ENCODE results near the gene SRC. TPM values are rescaled to one million over a fixed set of nuclear protein-coding genes. Genes with fewer than 3 reads are reported as not detected.
"Not testable (repeated sequence)": the region's sequence is repeated elsewhere in the genome, so short reads cannot be mapped to it uniquely, and the experiment has no call there.

Gene SRC
- total RNA-seq, 1 donor from 2014 or later = 48.6 TPM

- Histone ChIP-seq H3K27me3 (no peaks in the 10 kb centered on the region), H3K36me3 (peaks cover 4 to 11% of the 10 kb centered on the region in 2 donors), H3K27ac (no peak overlapping the region), H3K4me1 (peaks cover 9% of the 10 kb centered on the region), H3K9me3 (no peaks in the 10 kb centered on the region), H3K4me3 (no peak overlapping the region)
- TF ChIP-seq POLR2AphosphoS5 (IDR thresholded peaks at IDR 0.05; ENCODE audit: insufficient read depth in 1 of 2, low read depth in 1 of 2) = no peak
- no peak for TF ChIP-seq CTCF (IDR thresholded peaks at IDR 0.05)
- no peak for TF ChIP-seq POLR2A (IDR thresholded peaks at IDR 0.05)
- DNase-seq (ENCODE audit: extremely low spot score in 2 of 2) = no peak
- intact Hi-C loops (cut with DNase I) = no loop called here
Observed at GRCh38 chr20:37369846-37370245, 23.9 kb downstream of the SRC start.

- intact Hi-C loops (cut with DNase I); DNase-seq (ENCODE audit: extremely low spot score in 2 of 2); H3K27ac ChIP-seq; H3K9me3 ChIP-seq; H3K36me3 ChIP-seq; H3K27me3 ChIP-seq; H3K4me3 ChIP-seq: not testable (repeated sequence)
- peaks cover 11% of the 10 kb centered on the region for H3K4me1 ChIP-seq
Observed at GRCh38 chr20:37371845-37372244, 25.9 kb downstream of the SRC start.

GRCh38 chr20:37372441-37372840, 26.5 kb downstream of the SRC start:
- H3K9me3 ChIP-seq = no peaks in the 10 kb centered on the region
- no peak for DNase-seq (ENCODE audit: extremely low spot score in 2 of 2)
- no peaks in the 10 kb centered on the region for H3K27me3 ChIP-seq
- no peak overlapping the region for H3K27ac ChIP-seq
- intact Hi-C loops (cut with DNase I) = no loop called here
- no peak overlapping the region for H3K4me3 ChIP-seq
- TF ChIP-seq CTCF (IDR thresholded peaks at IDR 0.05) (no peak), POLR2AphosphoS5 (IDR thresholded peaks at IDR 0.05; ENCODE audit: insufficient read depth in 1 of 2, low read depth in 1 of 2) (no peak), POLR2A (IDR thresholded peaks at IDR 0.05) (no peak)
- H3K4me1 ChIP-seq = peaks cover 17% of the 10 kb centered on the region
- H3K36me3 ChIP-seq = peaks cover 0 to 5% of the 10 kb centered on the region in 2 donors

GRCh38 chr20:37373020-37373598, 27.2 kb downstream of the SRC start:
- no peaks in the 10 kb centered on the region for H3K9me3 ChIP-seq
- no peak for DNase-seq (ENCODE audit: extremely low spot score in 2 of 2)
- TF ChIP-seq POLR2A (IDR thresholded peaks at IDR 0.05) (no peak), CTCF (IDR thresholded peaks at IDR 0.05) (no peak), POLR2AphosphoS5 (IDR thresholded peaks at IDR 0.05; ENCODE audit: insufficient read depth in 1 of 2, low read depth in 1 of 2) (no peak)
- intact Hi-C loops (cut with DNase I) = no loop called here
- H3K27ac ChIP-seq = no peak overlapping the region
- peaks cover 17% of the 10 kb centered on the region for H3K4me1 ChIP-seq
- H3K36me3 ChIP-seq = peaks cover 0 to 5% of the 10 kb centered on the region in 2 donors
- H3K27me3 ChIP-seq = no peaks in the 10 kb centered on the region
- no peak overlapping the region for H3K4me3 ChIP-seq

- no peak for DNase-seq (ENCODE audit: extremely low spot score in 2 of 2)
- Histone ChIP-seq H3K4me1 (peaks cover 17% of the 10 kb centered on the region), H3K9me3 (no peaks in the 10 kb centered on the region), H3K27me3 (no peaks in the 10 kb centered on the region), H3K27ac (no peak overlapping the region), H3K4me3 (no peak overlapping the region), H3K36me3 (peaks cover 0 to 5% of the 10 kb centered on the region in 2 donors)
- intact Hi-C loops (cut with DNase I) = no loop called here
- no peak for TF ChIP-seq CTCF (IDR thresholded peaks at IDR 0.05)
- no peak for TF ChIP-seq POLR2A (IDR thresholded peaks at IDR 0.05)
- TF ChIP-seq POLR2AphosphoS5 (IDR thresholded peaks at IDR 0.05; ENCODE audit: insufficient read depth in 1 of 2, low read depth in 1 of 2) = no peak
Observed at GRCh38 chr20:37375227-37375626, 29.3 kb downstream of the SRC start.
